ENCODE results near the gene SAG. TPM values are rescaled to one million over a fixed set of nuclear protein-coding genes. Genes with fewer than 3 reads are reported as not detected.

The SAG gene
- total and polyA plus RNA-seq, 2 experiments from 2014 or later: not detected

GRCh38 chr2:233317196-233317943, 9.8 kb downstream of the SAG start (continued):
- TF ChIP-seq ZNF462 (CRISPR knock-in tag; IDR thresholded peaks at IDR 0.05) (no peak), JUNB (IDR thresholded peaks at IDR 0.05; ENCODE audit: unreplicated experiment) (no peak)

- Mint-ChIP-seq H3K9me3 (no peaks in the 10 kb centered on the region), H3K4me3 (no peak overlapping the region), H3K36me3 (ENCODE audit: low read depth) (no peaks in the 10 kb centered on the region), H3K27ac (no peak overlapping the region), H3K4me1 (no peaks in the 10 kb centered on the region), H3K27me3 (ENCODE audit: insufficient read depth, low read depth, poor library complexity) (no peaks in the 10 kb centered on the region)
- H3K4me3 ChIP-seq: no peak overlapping the region
- no peak for ATAC-seq
- no peaks in the 10 kb centered on the region for H4K20me1 ChIP-seq (replicated peaks; ENCODE audit: insufficient read depth)
- no peak for DNase-seq (ENCODE audit: low spot score)
- H3K36me3 ChIP-seq (ENCODE audit: insufficient read depth): no peaks in the 10 kb centered on the region
- no peaks in the 10 kb centered on the region for H3K79me2 ChIP-seq (replicated peaks; ENCODE audit: insufficient read depth)
- H3K27me3 ChIP-seq (ENCODE audit: insufficient read depth): no peaks in the 10 kb centered on the region
- no peaks in the 10 kb centered on the region for H3F3A ChIP-seq (replicated peaks; ENCODE audit: low read depth)
- no peak overlapping the region for H3K4me2 ChIP-seq
- H2AFZ ChIP-seq: no peak overlapping the region
- no peaks in the 10 kb centered on the region for H3K4me1 ChIP-seq (ENCODE audit: insufficient read depth)
- no peak for TF ChIP-seq ZNF114 (CRISPR knock-in tag; IDR thresholded peaks at IDR 0.05)
- no peak overlapping the region for H3K27ac ChIP-seq (ENCODE audit: low read depth)
- H3K9me2 ChIP-seq (ENCODE audit: insufficient read depth): no peaks in the 10 kb centered on the region
Measured at GRCh38 chr2:233319256-233319655, 11.6 kb downstream of the SAG start.

- Histone ChIP-seq H3K4me2 (no peak overlapping the region), H2AFZ (no peak overlapping the region), H3K4me3 (no peak overlapping the region), H3K27me3 (ENCODE audit: insufficient read depth) (no peaks in the 10 kb centered on the region), H3K27ac (ENCODE audit: low read depth) (no peak overlapping the region), H4K20me1 (replicated peaks; ENCODE audit: insufficient read depth) (no peaks in the 10 kb centered on the region), H3K79me2 (replicated peaks; ENCODE audit: insufficient read depth) (no peaks in the 10 kb centered on the region), H3K9me2 (ENCODE audit: insufficient read depth) (no peaks in the 10 kb centered on the region), H3F3A (replicated peaks; ENCODE audit: low read depth) (no peaks in the 10 kb centered on the region), H3K36me3 (ENCODE audit: insufficient read depth) (no peaks in the 10 kb centered on the region), H3K4me1 (ENCODE audit: insufficient read depth) (no peaks in the 10 kb centered on the region)
- Mint-ChIP-seq H3K4me1 (no peaks in the 10 kb centered on the region), H3K4me3 (no peak overlapping the region), H3K36me3 (ENCODE audit: low read depth) (no peaks in the 10 kb centered on the region), H3K27ac (no peak overlapping the region), H3K27me3 (ENCODE audit: insufficient read depth, low read depth, poor library complexity) (no peaks in the 10 kb centered on the region), H3K9me3 (no peaks in the 10 kb centered on the region)
- ATAC-seq: no peak
- DNase-seq (ENCODE audit: low spot score): no peak
- TF ChIP-seq CTCF (conservative IDR thresholded peaks at IDR 0.05; ENCODE audit: low read depth in 2 of 2): no peak
- no peak for TF ChIP-seq CREB1 (CRISPR knock-in tag; IDR thresholded peaks at IDR 0.05; ENCODE audit: low read depth)
- no peak for TF ChIP-seq POLR2AphosphoS5 (IDR thresholded peaks at IDR 0.05; ENCODE audit: low read depth)
Measured at GRCh38 chr2:233320470-233320869, 12.9 kb downstream of the SAG start.
